HEK293 (cell line): ENCODE measurements around the gene ABHD3.

Experiments used
- CTCF ChIA-PET: fragments of 350-600 bp; formaldehyde crosslinking; extraction: SDS; loops from one replicate; lab custom pipeline; 2021; ENCODE audit warnings: antibody characterized with exemption; lab: Yijun Ruan, JAX
- POLR2A ChIA-PET: fragments of 300-600 bp; formaldehyde crosslinking; extraction: SDS; loops from one replicate; lab custom pipeline; 2020; ENCODE audit warnings: antibody characterized with exemption, inconsistent platforms; lab: Yijun Ruan, JAX
- H3K27ac ChIP-seq: fragments of 200-500 bp; sonication (Bioruptor generic); 2 replicates; pipeline ENCODE4 v1.5.1; 2014; ENCODE audit warnings: low read depth, low read length, control low read depth, inconsistent platforms; ENCODE audit errors: extremely low read depth
- H3K36me3 ChIP-seq, 2 experiments: fragments of 200-500 bp in 1 of 2; sonication (Bioruptor generic) in 1 of 2; 1 replicate in 1 of 2; 2 replicates in 1 of 2; pipeline ENCODE4 v1.5.1; 2014 to 2017; ENCODE audit warnings: inconsistent platforms in 2 of 2, low read length in 2 of 2; ENCODE audit not compliant: control insufficient read depth in 2 of 2, insufficient read depth in 1 of 2
- H3K4me1 ChIP-seq: fragments of 200-500 bp; sonication (Bioruptor generic); 2 replicates; pipeline ENCODE4 v1.5.1; 2014; ENCODE audit warnings: mild to moderate bottlenecking, low read length, inconsistent platforms; ENCODE audit not compliant: control insufficient read depth, insufficient read depth
- H3K4me3 ChIP-seq: 2 replicates; pipeline ENCODE4 v1.5.1; 2011; ENCODE audit warnings: low read depth, mild to moderate bottlenecking, control low read depth, low read length, moderate library complexity
- H3K9me3 ChIP-seq: fragments of 200-500 bp; sonication (Bioruptor generic); 2 replicates; pipeline ENCODE4 v1.5.1; 2014; ENCODE audit warnings: low read depth, low read length, inconsistent platforms; ENCODE audit not compliant: control insufficient read depth, insufficient read depth
- ATF2 ChIP-seq: fragments of 450-650 bp; formaldehyde crosslinking; IDR thresholded peaks from 2 replicates; pipeline ENCODE4 v1.5.1; 2016; ENCODE audit warnings: missing biosample characterization, missing genetic modification characterization, low read depth
- GLI4 ChIP-seq: fragments of 450-650 bp; formaldehyde crosslinking; IDR thresholded peaks from 2 replicates; pipeline ENCODE4 v1.5.1; 2016; ENCODE audit warnings: missing biosample characterization, missing genetic modification characterization
- KLF8 ChIP-seq: fragments of 450-650 bp; formaldehyde crosslinking; IDR thresholded peaks from 2 replicates; pipeline ENCODE4 v1.5.1; 2016; ENCODE audit warnings: missing biosample characterization, missing genetic modification characterization
- MEIS1 ChIP-seq: sonication (generic); formaldehyde crosslinking; IDR thresholded peaks from 2 replicates; pipeline ENCODE4 v1.8.1; 2022; ENCODE audit warnings: missing genetic modification reagents, mild to moderate bottlenecking, borderline replicate concordance
- PATZ1 ChIP-seq: fragments of 450-650 bp; formaldehyde crosslinking; IDR thresholded peaks from 2 replicates; pipeline ENCODE4 v1.5.1; 2016; ENCODE audit warnings: missing biosample characterization, missing genetic modification characterization
- PBX3 ChIP-seq: sonication (generic); formaldehyde crosslinking; IDR thresholded peaks from 2 replicates; pipeline ENCODE4 v1.8.1; 2022; ENCODE audit warnings: mild to moderate bottlenecking, moderate library complexity, missing genetic modification reagents
- PRDM2 ChIP-seq: fragments of 450-650 bp; formaldehyde crosslinking; IDR thresholded peaks from 2 replicates; pipeline ENCODE4 v1.5.1; 2016; ENCODE audit warnings: missing biosample characterization, missing genetic modification characterization, borderline replicate concordance
- SETDB1 ChIP-seq: IDR thresholded peaks from one replicate; pipeline ENCODE4 v1.6.1; 2017; ENCODE audit warnings: mild to moderate bottlenecking, low read length, moderate library complexity, mixed read lengths; ENCODE audit not compliant: insufficient read length
- SP7 ChIP-seq: fragments of 450-650 bp; formaldehyde crosslinking; IDR thresholded peaks from 2 replicates; pipeline ENCODE4 v1.5.1; 2016; ENCODE audit warnings: missing biosample characterization, missing genetic modification characterization
- ZBTB26 ChIP-seq: fragments of 450-650 bp; formaldehyde crosslinking; optimal IDR thresholded peaks from 2 replicates; pipeline ENCODE3; 2016; ENCODE audit warnings: missing biosample characterization, mild to moderate bottlenecking, missing genetic modification characterization
- ZBTB48 ChIP-seq: fragments of 450-650 bp; formaldehyde crosslinking; IDR thresholded peaks from 2 replicates; pipeline ENCODE4 v1.5.1; 2016; ENCODE audit warnings: missing biosample characterization, missing genetic modification characterization
- ZNF121 ChIP-seq: fragments of 450-650 bp; formaldehyde crosslinking; IDR thresholded peaks from 2 replicates; pipeline ENCODE4 v1.5.1; 2016; ENCODE audit warnings: missing biosample characterization, missing genetic modification characterization
- ZNF211 ChIP-seq: fragments of 450-650 bp; formaldehyde crosslinking; IDR thresholded peaks from 2 replicates; pipeline ENCODE4 v1.5.1; 2016; ENCODE audit warnings: low read depth, missing biosample characterization, missing genetic modification characterization
- ZNF341 ChIP-seq: fragments of 450-650 bp; formaldehyde crosslinking; IDR thresholded peaks from 2 replicates; pipeline ENCODE4; 2016; ENCODE audit warnings: low read depth, missing biosample characterization, missing genetic modification characterization
- ZNF37A ChIP-seq: fragments of 450-650 bp; IDR thresholded peaks from 2 replicates; pipeline ENCODE4 v1.5.1; 2018; ENCODE audit warnings: missing biosample characterization, missing genetic modification characterization
- ZNF423 ChIP-seq: fragments of 450-650 bp; formaldehyde crosslinking; IDR thresholded peaks from 2 replicates; pipeline ENCODE4 v1.5.1; 2016; ENCODE audit warnings: missing biosample characterization, missing genetic modification characterization
- ZNF610 ChIP-seq: fragments of 450-650 bp; formaldehyde crosslinking; IDR thresholded peaks from 2 replicates; pipeline ENCODE4 v1.5.1; 2016; ENCODE audit warnings: missing biosample characterization, missing genetic modification characterization, borderline replicate concordance
- ZNF623 ChIP-seq: fragments of 450-650 bp; formaldehyde crosslinking; IDR thresholded peaks from 2 replicates; pipeline ENCODE4 v1.5.1; 2016; ENCODE audit warnings: missing biosample characterization, missing genetic modification characterization
- ZNF658 ChIP-seq: fragments of 450-650 bp; formaldehyde crosslinking; IDR thresholded peaks from 2 replicates; pipeline ENCODE4; 2016; ENCODE audit warnings: missing biosample characterization, missing genetic modification characterization

ABHD3 gene

GRCh38 chr18:21735452-21736015 is 31.0 kb upstream of the ABHD3 start:
- TF ChIP-seq SETDB1, result peak; percentile 67
- no peak for TF ChIP-seq SP7 (tag by site-specific recombination)
- Histone ChIP-seq H3K27ac (no peak overlapping the region), H3K9me3 (no peaks in the 10 kb centered on the region), H3K4me3 (no peak overlapping the region), H3K4me1 (no peaks in the 10 kb centered on the region), H3K36me3 (no peaks in the 10 kb centered on the region)
- CTCF ChIA-PET, result interaction anchor here (0.7 to 1.0 kb wide), 2 partner anchors 11 to 152 kb away, joined by 3 to 4 read pairs; no protein-coding TSS in a partner anchor
- POLR2A ChIA-PET, result no interaction called here

GRCh38 chr18:21733011-21733410 is 28.4 kb upstream of the ABHD3 start:
- Histone ChIP-seq H3K4me3 (no peak overlapping the region), H3K9me3 (no peaks in the 10 kb centered on the region), H3K4me1 (no peaks in the 10 kb centered on the region), H3K27ac (no peak overlapping the region), H3K36me3 (no peaks in the 10 kb centered on the region)
- TF ChIP-seq ZNF37A (tag by site-specific recombination), result no peak
- TF ChIP-seq ZNF658 (tag by site-specific recombination), result no peak
- no peak for TF ChIP-seq PBX3
- no peak for TF ChIP-seq KLF8 (tag by site-specific recombination)
- no peak for TF ChIP-seq ZNF211 (tag by site-specific recombination)
- TF ChIP-seq PATZ1, result no peak
- no peak for TF ChIP-seq ZBTB26 (tag by site-specific recombination)
- no peak for TF ChIP-seq ZNF121 (tag by site-specific recombination)
- no peak for TF ChIP-seq ZNF341 (tag by site-specific recombination)
- TF ChIP-seq ZNF423, result no peak
- no peak for TF ChIP-seq SETDB1
- ChIA-PET POLR2A (interaction anchor here (0.5 kb wide), 1 partner anchor 14 kb away, joined by 3 read pairs; no protein-coding TSS in a partner anchor), CTCF (interaction anchor here (0.6 to 1.5 kb wide), 3 partner anchors 17 to 132 kb away, joined by 3 to 5 read pairs (median 4); partner anchors contain the start of gene ESCO1)

- CTCF ChIA-PET, result interaction anchor here (0.8 to 1.5 kb wide), 2 partner anchors 24 to 86 kb away, joined by 3 to 4 read pairs; no protein-coding TSS in a partner anchor
- POLR2A ChIA-PET, result interaction anchor here (1.2 kb wide), 1 partner anchor 12 kb away, joined by 3 read pairs; no protein-coding TSS in a partner anchor
- no peaks in the 10 kb centered on the region for H3K4me1 ChIP-seq
- no peak for TF ChIP-seq ZNF623 (tag by site-specific recombination)
- TF ChIP-seq GLI4 (tag by site-specific recombination), result no peak
- no peak for TF ChIP-seq MEIS1 (CRISPR knock-in tag)
- no peak for TF ChIP-seq ZNF610
- no peak for TF ChIP-seq ATF2 (tag by site-specific recombination)
- TF ChIP-seq ZBTB48 (tag by site-specific recombination), result no peak
- no peak for TF ChIP-seq PRDM2 (tag by site-specific recombination)
These were observed 23.1 kb upstream of the ABHD3 start for GRCh38 chr18:21727702-21728101.

More at GRCh38 chr18:21727702-21728101, 23.1 kb upstream of the ABHD3 start:
- H3K4me3 ChIP-seq, result no peak overlapping the region
- H3K27ac ChIP-seq, result no peak overlapping the region
- H3K9me3 ChIP-seq, result no peaks in the 10 kb centered on the region
- no peaks in the 10 kb centered on the region for H3K36me3 ChIP-seq
